SK-N-SH (cell line): ENCODE results near the gene IL15RA.

Experiments
- EZH2phosphoT487 ChIP-seq: fragments of 200-600 bp; sonication (generic); IDR thresholded peaks from 2 replicates; pipeline ENCODE4 v1.6.1; 2017; ENCODE audit warnings: low read depth, mixed run types, mild to moderate bottlenecking, antibody characterized with exemption, moderate library complexity, borderline replicate concordance
- FOXM1 ChIP-seq: IDR thresholded peaks from 2 replicates; pipeline ENCODE4 v1.4.0; 2012; ENCODE audit warnings: low read depth, mild to moderate bottlenecking
- RAD21 ChIP-seq: IDR thresholded peaks from 2 replicates; pipeline ENCODE4 v1.6.1; 2012; ENCODE audit warnings: mild to moderate bottlenecking, low read length
- RCOR1 ChIP-seq: fragments of 150-350 bp; IDR thresholded peaks from 2 replicates; pipeline ENCODE4 v1.6.1; 2017; ENCODE audit warnings: antibody characterized with exemption, low read length
- TCF12 ChIP-seq: IDR thresholded peaks from 2 replicates; pipeline ENCODE4 v1.4.0; 2012
- TF ChIP-seq, protein P1 (sequence below): fragments of 200-600 bp; sonication (generic); IDR thresholded peaks from 2 replicates; pipeline ENCODE4 v1.6.1; 2017; ENCODE audit warnings: antibody characterized with exemption, mild to moderate bottlenecking, moderate library complexity
- TF ChIP-seq, protein P2 (sequence below): IDR thresholded peaks from 2 replicates; pipeline ENCODE4 v1.6.1; 2012; ENCODE audit warnings: mild to moderate bottlenecking, low read depth, low read length, moderate library complexity

DNA sequence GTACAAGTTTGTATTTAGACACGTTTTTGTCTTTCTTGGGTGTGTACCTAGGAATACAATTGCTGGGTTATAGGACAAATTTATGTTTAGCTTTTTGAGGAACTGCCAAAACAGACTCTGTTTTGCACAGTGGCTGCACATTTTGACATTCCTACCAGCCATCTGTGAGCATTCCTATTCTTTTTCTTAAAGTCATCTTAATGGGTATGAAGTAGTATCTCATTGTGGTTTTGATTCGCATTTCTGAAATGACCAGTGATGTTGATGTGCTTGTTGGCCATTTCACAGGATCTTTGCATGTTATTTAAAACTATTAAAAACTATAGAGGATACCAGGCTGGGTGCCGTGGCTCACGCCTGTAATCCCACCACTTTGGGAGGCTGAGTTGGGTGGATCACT lies 32.6 kb upstream of the IL15RA start:
- TF ChIP-seq, protein P1, sequence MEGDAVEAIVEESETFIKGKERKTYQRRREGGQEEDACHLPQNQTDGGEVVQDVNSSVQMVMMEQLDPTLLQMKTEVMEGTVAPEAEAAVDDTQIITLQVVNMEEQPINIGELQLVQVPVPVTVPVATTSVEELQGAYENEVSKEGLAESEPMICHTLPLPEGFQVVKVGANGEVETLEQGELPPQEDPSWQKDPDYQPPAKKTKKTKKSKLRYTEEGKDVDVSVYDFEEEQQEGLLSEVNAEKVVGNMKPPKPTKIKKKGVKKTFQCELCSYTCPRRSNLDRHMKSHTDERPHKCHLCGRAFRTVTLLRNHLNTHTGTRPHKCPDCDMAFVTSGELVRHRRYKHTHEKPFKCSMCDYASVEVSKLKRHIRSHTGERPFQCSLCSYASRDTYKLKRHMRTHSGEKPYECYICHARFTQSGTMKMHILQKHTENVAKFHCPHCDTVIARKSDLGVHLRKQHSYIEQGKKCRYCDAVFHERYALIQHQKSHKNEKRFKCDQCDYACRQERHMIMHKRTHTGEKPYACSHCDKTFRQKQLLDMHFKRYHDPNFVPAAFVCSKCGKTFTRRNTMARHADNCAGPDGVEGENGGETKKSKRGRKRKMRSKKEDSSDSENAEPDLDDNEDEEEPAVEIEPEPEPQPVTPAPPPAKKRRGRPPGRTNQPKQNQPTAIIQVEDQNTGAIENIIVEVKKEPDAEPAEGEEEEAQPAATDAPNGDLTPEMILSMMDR = no peak
- TF ChIP-seq FOXM1 (no peak), RCOR1 (no peak), RAD21 (no peak), TCF12 (no peak), EZH2phosphoT487 (no peak)
- TF ChIP-seq, protein P2, sequence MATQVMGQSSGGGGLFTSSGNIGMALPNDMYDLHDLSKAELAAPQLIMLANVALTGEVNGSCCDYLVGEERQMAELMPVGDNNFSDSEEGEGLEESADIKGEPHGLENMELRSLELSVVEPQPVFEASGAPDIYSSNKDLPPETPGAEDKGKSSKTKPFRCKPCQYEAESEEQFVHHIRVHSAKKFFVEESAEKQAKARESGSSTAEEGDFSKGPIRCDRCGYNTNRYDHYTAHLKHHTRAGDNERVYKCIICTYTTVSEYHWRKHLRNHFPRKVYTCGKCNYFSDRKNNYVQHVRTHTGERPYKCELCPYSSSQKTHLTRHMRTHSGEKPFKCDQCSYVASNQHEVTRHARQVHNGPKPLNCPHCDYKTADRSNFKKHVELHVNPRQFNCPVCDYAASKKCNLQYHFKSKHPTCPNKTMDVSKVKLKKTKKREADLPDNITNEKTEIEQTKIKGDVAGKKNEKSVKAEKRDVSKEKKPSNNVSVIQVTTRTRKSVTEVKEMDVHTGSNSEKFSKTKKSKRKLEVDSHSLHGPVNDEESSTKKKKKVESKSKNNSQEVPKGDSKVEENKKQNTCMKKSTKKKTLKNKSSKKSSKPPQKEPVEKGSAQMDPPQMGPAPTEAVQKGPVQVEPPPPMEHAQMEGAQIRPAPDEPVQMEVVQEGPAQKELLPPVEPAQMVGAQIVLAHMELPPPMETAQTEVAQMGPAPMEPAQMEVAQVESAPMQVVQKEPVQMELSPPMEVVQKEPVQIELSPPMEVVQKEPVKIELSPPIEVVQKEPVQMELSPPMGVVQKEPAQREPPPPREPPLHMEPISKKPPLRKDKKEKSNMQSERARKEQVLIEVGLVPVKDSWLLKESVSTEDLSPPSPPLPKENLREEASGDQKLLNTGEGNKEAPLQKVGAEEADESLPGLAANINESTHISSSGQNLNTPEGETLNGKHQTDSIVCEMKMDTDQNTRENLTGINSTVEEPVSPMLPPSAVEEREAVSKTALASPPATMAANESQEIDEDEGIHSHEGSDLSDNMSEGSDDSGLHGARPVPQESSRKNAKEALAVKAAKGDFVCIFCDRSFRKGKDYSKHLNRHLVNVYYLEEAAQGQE = no peak
